VCaP (cell line): ENCODE measurements around the gene AKR1A1.

ENCODE experiments used
- H3K27ac ChIP-seq: fragments of 450-650 bp; 2 replicates; pipeline ENCODE4 v1.5.1; 2017
- CTCF ChIP-seq: fragments of 450-650 bp; conservative IDR thresholded peaks from 2 replicates; pipeline ENCODE4 v1.5.1; 2017; ENCODE audit warnings: mild to moderate bottlenecking, moderate library complexity

AKR1A1 gene

GRCh38 chr1:45535988-45536766 is 14.4 kb upstream of the AKR1A1 start:
- no peak overlapping the region for H3K27ac ChIP-seq
- no peak for TF ChIP-seq CTCF

GRCh38 chr1:45536886-45537285 is 13.7 kb upstream of the AKR1A1 start:
- no peak overlapping the region for H3K27ac ChIP-seq
- TF ChIP-seq CTCF: no peak

GRCh38 chr1:45541193-45541592 is 9.4 kb upstream of the AKR1A1 start:
- no peak for TF ChIP-seq CTCF
- H3K27ac ChIP-seq: no peak overlapping the region

GRCh38 chr1:45542591-45542990 is 8.0 kb upstream of the AKR1A1 start:
- no peak for TF ChIP-seq CTCF
- H3K27ac ChIP-seq: no peak overlapping the region

- H3K27ac ChIP-seq: no peak overlapping the region
- no peak for TF ChIP-seq CTCF
These were observed 6.8 kb upstream of the AKR1A1 start for GRCh38 chr1:45543581-45544417.

- no peak for TF ChIP-seq CTCF
- no peak overlapping the region for H3K27ac ChIP-seq
These were observed 6.1 kb upstream of the AKR1A1 start for GRCh38 chr1:45544530-45544929.

GRCh38 chr1:45545019-45545493 is 5.6 kb upstream of the AKR1A1 start:
- no peak for TF ChIP-seq CTCF
- H3K27ac ChIP-seq: no peak overlapping the region
